HCT116 (cell line): ENCODE data around the gene IL17REL. TPM values are rescaled to one million over a fixed set of nuclear protein-coding genes. Genes with fewer than 3 reads are reported as not detected.

Experiments used
- ATAC-seq: fragments of 200-7000 bp; cut with Tn5 transposase; 2 replicates; pipeline ENCODE4 v1.9.1; 2020; ENCODE audit warnings: mild to moderate bottlenecking, moderate library complexity
- BruUV-seq: library from RNA; stranded (reverse); fragments of 400-500 nt; replicated peaks from 2 replicates; lab custom pipeline; 2021; lab: Mats Ljungman, UMichigan
- CTCF ChIA-PET: fragments of 300-600 bp; sonication (Branson Sonifier 250); formaldehyde crosslinking; loops from one replicate; lab custom pipeline; 2021; ENCODE audit warnings: antibody characterized with exemption; lab: Charles Lee
- POLR2A ChIA-PET: fragments of 300-600, 350-600 bp; sonication (Branson Sonifier 250); formaldehyde crosslinking; loops from one replicate; lab custom pipeline; 2021; ENCODE audit warnings: antibody characterized with exemption; lab: Charles Lee
- RAD21 ChIA-PET, 2 experiments: fragments of 300-600 bp; sonication (Branson Sonifier 250); formaldehyde crosslinking; loops; one replicate each; lab custom pipeline; 2023; ENCODE audit warnings: low total read pairs in 2 of 2; ENCODE audit not compliant: uncharacterized antibody in 2 of 2, unreplicated experiment in 2 of 2, low non-redundant PET in 1 of 2; lab: Charles Lee
- DNase-seq: peaks from one replicate; pipeline ENCODE4 v3.0.0-alpha.2; 2010; ENCODE audit warnings: low read depth, low spot score
- H2AFZ ChIP-seq: fragments of 200-600 bp; shearing (Covaris generic), sonication (generic); 2 replicates; pipeline ENCODE4 v1.6.1; 2017; ENCODE audit warnings: low read depth, mixed run types, mixed read lengths, antibody characterized with exemption, low read length; ENCODE audit not compliant: poor library complexity, severe bottlenecking
- H3K27ac ChIP-seq: 2 replicates; pipeline ENCODE4 v1.5.1; 2012; ENCODE audit warnings: low read depth, low read length
- H3K27me3 ChIP-seq: fragments of 200-600 bp; sonication (generic); 2 replicates; pipeline ENCODE4 v1.6.1; 2016; ENCODE audit warnings: mixed run types, low read length, mixed read lengths; ENCODE audit not compliant: insufficient read depth
- H3K36me3 ChIP-seq, 2 experiments: fragments of 200-500 bp in 1 of 2; fragments of 200-600 bp in 1 of 2; sonication (Bioruptor generic) in 1 of 2; sonication (generic) in 1 of 2; 2 replicates each; pipeline versions ENCODE4 v1.5.1 to v1.6.1; 2014 to 2016; ENCODE audit warnings: low read length in 2 of 2, inconsistent platforms in 1 of 2, mixed read lengths in 1 of 2, mixed run types in 1 of 2; ENCODE audit not compliant: insufficient read depth in 2 of 2, control insufficient read depth in 1 of 2
- H3K4me1 ChIP-seq, 2 experiments: fragments of 200-600 bp in 1 of 2; sonication (generic) in 1 of 2; 2 replicates each; pipeline versions ENCODE4 v1.5.1 to v1.6.1; 2012 to 2017; ENCODE audit warnings: low read length in 2 of 2, inconsistent platforms in 1 of 2, mild to moderate bottlenecking in 1 of 2, mixed read lengths in 1 of 2, mixed run types in 1 of 2, moderate library complexity in 1 of 2; ENCODE audit not compliant: insufficient read depth in 2 of 2, control insufficient read depth in 1 of 2
- H3K4me2 ChIP-seq: fragments of 200-600 bp; sonication (generic); 2 replicates; pipeline ENCODE4 v1.6.1; 2017; ENCODE audit warnings: mixed run types, low read length, mixed read lengths
- H3K4me3 ChIP-seq, 2 experiments: fragments of 200-600 bp in 1 of 2; sonication (generic) in 1 of 2; replicated peaks in 1 of 2; 2 replicates each; pipeline ENCODE4 v1.5.1; 2011 to 2016; ENCODE audit warnings: low read length in 2 of 2, control low read depth in 1 of 2, low read depth in 1 of 2, mild to moderate bottlenecking in 1 of 2, mixed read lengths in 1 of 2, mixed run types in 1 of 2
- H3K79me2 ChIP-seq: fragments of 200-600 bp; sonication (generic); 2 replicates; pipeline ENCODE4 v1.6.1; 2017; ENCODE audit warnings: mild to moderate bottlenecking, mixed run types, low read length, moderate library complexity, mixed read lengths; ENCODE audit not compliant: insufficient read depth
- H3K9ac ChIP-seq: fragments of 200-600 bp; sonication (generic); 2 replicates; pipeline ENCODE4 v1.6.1; 2016; ENCODE audit warnings: low read length, mixed read lengths
- H3K9me2 ChIP-seq: fragments of 200-600 bp; sonication (generic), shearing (Covaris generic); 2 replicates; pipeline ENCODE4 v1.6.1; 2017; ENCODE audit warnings: mixed run types, mild to moderate bottlenecking, moderate library complexity; ENCODE audit not compliant: insufficient read depth
- H3K9me3 ChIP-seq, 2 experiments: fragments of 200-500 bp in 1 of 2; fragments of 200-600 bp in 1 of 2; sonication (Bioruptor generic) in 1 of 2; sonication (generic) in 1 of 2; 2 replicates each; pipeline ENCODE4 v1.6.1; 2014 to 2017; ENCODE audit warnings: low read length in 2 of 2, mixed read lengths in 2 of 2, inconsistent platforms in 1 of 2, low read depth in 1 of 2, mild to moderate bottlenecking in 1 of 2, mixed run types in 1 of 2, moderate library complexity in 1 of 2; ENCODE audit not compliant: control insufficient read depth in 1 of 2, insufficient read depth in 1 of 2
- H4K20me1 ChIP-seq: fragments of 200-600 bp; sonication (generic), shearing (Covaris generic); 2 replicates; pipeline ENCODE4 v1.6.1; 2017; ENCODE audit warnings: mixed run types, mild to moderate bottlenecking, moderate library complexity; ENCODE audit not compliant: insufficient read depth
- CEBPB ChIP-seq: IDR thresholded peaks from 2 replicates; pipeline ENCODE4 v1.6.1; 2012; ENCODE audit warnings: low read depth
- EGR1 ChIP-seq: IDR thresholded peaks from 2 replicates; pipeline ENCODE4 v1.6.1; 2012; ENCODE audit warnings: low read depth
- POLR2AphosphoS5 ChIP-seq: IDR thresholded peaks from 2 replicates; pipeline ENCODE4 v1.6.1; 2011; ENCODE audit warnings: mild to moderate bottlenecking, low read depth, low read length, moderate library complexity
- SP1 ChIP-seq: IDR thresholded peaks from 2 replicates; pipeline ENCODE4 v1.6.1; 2012; ENCODE audit warnings: low read depth
- TCF7L2 ChIP-seq: IDR thresholded peaks from 2 replicates; pipeline ENCODE4 v1.7.0; 2011; ENCODE audit warnings: borderline replicate concordance, inconsistent platforms; ENCODE audit not compliant: insufficient read depth, insufficient read length; ENCODE audit errors: extremely low read depth
- intact Hi-C: fragments of 100-400 bp; cut with micrococcal nuclease; formaldehyde crosslinking; loops from 2 replicates; pipeline ENCODE4 v1.10.0; 2022
- total RNA-seq: library from RNA; stranded (reverse); gene quantifications from one replicate; pipeline ENCODE4 v1.2.1, GENCODE V29; 2021; ENCODE audit not compliant: unreplicated experiment
- TF ChIP-seq, protein P1 (sequence below): IDR thresholded peaks from 2 replicates; pipeline ENCODE4 v1.6.1; 2011; ENCODE audit warnings: mild to moderate bottlenecking, low read length, moderate library complexity; ENCODE audit not compliant: insufficient replicate concordance; ENCODE audit errors: extremely low read depth
- TF ChIP-seq, protein P2 (sequence below): IDR thresholded peaks from 2 replicates; pipeline ENCODE4 v1.6.1; 2012
- TF ChIP-seq, protein P3 (sequence below): IDR thresholded peaks from 2 replicates; pipeline ENCODE4 v1.6.1; 2012; ENCODE audit warnings: low read depth

Gene IL17REL
- total RNA-seq, 1 experiment from 2014 or later: not detected

DNA sequence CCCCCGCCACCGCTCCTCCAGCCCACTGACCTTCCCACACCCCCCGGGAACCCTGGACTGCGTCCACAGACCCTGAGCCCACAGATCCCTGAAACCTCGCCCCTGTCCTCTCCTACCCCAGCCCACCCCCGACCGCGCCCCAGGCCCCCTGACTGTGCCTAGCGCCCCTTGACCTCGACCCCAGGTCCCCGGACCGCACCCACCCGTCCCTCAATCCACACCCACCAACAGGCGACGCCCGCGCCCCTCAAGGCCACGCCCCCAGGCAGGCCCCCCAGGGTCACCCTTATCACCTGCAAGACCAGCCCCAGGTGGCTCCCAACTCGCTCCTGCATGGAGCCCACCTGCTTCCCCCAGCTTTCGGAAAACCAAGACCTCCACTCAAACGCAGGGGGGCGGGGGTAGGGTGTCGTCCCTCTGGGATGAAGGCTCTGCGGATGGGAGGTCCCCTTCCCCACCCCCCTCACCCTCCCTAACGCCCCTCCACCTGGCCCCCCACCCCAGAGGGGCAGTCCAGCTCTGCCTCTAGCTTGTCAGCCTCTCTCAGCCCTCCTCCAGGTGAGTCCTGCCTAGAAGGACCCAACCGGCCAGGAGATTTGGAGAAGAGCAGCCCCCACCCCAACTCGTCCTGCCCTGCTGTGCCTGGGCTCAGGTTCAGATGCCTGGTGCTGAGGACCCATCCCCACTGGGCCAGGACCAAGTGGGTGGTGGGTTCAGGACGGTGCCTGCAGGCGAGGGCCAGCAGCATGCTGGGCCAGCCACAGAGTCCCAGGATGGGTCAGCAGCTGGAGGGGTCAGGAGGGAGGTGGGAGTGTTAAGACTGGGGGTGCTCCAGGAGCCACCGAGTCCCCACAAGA is 3.1 kb upstream of the IL17REL start:
- no peak overlapping the region for H2AFZ ChIP-seq
- peaks cover 0 to 3% of the 10 kb centered on the region in 2 experiments; a peak in 1 of 4 replicates for H3K9me3 ChIP-seq
- no peak overlapping the region for H3K4me3 ChIP-seq
- no peak overlapping the region for H3K9ac ChIP-seq
- RAD21 ChIA-PET: no interaction called here
- CTCF ChIA-PET: no interaction called here
- H3K27ac ChIP-seq: no peak overlapping the region
- H4K20me1 ChIP-seq: no peaks in the 10 kb centered on the region
- DNase-seq: no peak
- no peak overlapping the region for H3K4me2 ChIP-seq
- no peaks in the 10 kb centered on the region for H3K79me2 ChIP-seq
- no peaks in the 10 kb centered on the region for H3K27me3 ChIP-seq
- intact Hi-C loops: no loop called here
- no peak for ATAC-seq
- TF ChIP-seq CEBPB (no peak), EGR1 (no peak), SP1 (no peak), POLR2AphosphoS5 (no peak)
- no peaks in the 10 kb centered on the region for H3K9me2 ChIP-seq
- no peaks in the 10 kb centered on the region for H3K36me3 ChIP-seq
- peaks cover 0 to 8% of the 10 kb centered on the region in 2 experiments; a peak in 1 of 4 replicates for H3K4me1 ChIP-seq
- BruUV-seq: no TSS peak
- POLR2A ChIA-PET: no interaction called here

DNA sequence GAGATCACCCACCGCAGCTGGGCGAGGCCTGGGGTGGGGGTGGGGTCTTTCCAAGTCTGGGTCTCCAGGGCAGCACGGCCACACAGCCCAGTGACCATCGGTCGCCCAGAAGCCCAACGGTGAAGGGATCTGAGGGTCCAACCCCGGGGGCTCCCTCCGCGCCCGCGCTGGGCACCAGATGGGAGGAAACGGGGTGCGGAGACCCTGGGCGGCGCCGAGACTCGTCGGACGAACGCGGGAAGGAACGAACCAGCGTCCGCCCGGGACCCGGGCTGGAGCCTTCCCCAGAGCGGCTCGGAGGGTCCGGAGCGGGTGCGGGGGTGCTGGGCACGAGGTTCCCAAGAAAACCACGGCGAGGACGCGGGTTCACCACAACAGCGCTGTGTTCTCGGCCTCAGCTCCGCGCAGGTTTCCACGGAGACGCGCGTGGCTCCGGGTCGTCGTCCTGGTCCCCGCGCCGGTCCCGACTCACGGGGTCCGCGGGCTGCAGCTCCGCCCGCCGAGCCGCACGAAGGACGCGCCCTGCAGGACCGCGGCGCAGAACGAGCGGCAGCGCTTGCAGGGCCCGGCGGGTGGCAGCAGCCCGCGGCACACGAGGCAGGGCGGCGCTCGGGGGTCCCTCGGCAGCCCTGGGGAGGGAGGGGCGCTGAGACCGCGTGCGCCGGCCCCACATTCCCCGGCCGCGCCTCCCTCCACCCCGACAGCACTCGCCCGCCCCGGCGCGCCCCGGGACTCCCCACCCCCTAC is 2.3 kb upstream of the IL17REL start:
- Histone ChIP-seq H3K4me1 (peaks cover 0 to 8% of the 10 kb centered on the region in 2 experiments; a peak in 1 of 4 replicates), H3K9ac (no peak overlapping the region), H3K79me2 (no peaks in the 10 kb centered on the region), H4K20me1 (no peaks in the 10 kb centered on the region), H3K4me2 (no peak overlapping the region), H3K9me2 (no peaks in the 10 kb centered on the region), H3K9me3 (no peaks in the 10 kb centered on the region), H2AFZ (no peak overlapping the region), H3K27me3 (no peaks in the 10 kb centered on the region), H3K4me3 (no peak overlapping the region), H3K27ac (no peak overlapping the region), H3K36me3 (no peaks in the 10 kb centered on the region)
- no peak for ATAC-seq
- TF ChIP-seq TCF7L2 (no peak), POLR2AphosphoS5 (no peak)
- TF ChIP-seq, protein P1, sequence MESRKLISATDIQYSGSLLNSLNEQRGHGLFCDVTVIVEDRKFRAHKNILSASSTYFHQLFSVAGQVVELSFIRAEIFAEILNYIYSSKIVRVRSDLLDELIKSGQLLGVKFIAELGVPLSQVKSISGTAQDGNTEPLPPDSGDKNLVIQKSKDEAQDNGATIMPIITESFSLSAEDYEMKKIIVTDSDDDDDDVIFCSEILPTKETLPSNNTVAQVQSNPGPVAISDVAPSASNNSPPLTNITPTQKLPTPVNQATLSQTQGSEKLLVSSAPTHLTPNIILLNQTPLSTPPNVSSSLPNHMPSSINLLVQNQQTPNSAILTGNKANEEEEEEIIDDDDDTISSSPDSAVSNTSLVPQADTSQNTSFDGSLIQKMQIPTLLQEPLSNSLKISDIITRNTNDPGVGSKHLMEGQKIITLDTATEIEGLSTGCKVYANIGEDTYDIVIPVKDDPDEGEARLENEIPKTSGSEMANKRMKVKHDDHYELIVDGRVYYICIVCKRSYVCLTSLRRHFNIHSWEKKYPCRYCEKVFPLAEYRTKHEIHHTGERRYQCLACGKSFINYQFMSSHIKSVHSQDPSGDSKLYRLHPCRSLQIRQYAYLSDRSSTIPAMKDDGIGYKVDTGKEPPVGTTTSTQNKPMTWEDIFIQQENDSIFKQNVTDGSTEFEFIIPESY: no peak
- TF ChIP-seq, protein P2, sequence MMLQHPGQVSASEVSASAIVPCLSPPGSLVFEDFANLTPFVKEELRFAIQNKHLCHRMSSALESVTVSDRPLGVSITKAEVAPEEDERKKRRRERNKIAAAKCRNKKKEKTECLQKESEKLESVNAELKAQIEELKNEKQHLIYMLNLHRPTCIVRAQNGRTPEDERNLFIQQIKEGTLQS: no peak
- TF ChIP-seq, protein P3, sequence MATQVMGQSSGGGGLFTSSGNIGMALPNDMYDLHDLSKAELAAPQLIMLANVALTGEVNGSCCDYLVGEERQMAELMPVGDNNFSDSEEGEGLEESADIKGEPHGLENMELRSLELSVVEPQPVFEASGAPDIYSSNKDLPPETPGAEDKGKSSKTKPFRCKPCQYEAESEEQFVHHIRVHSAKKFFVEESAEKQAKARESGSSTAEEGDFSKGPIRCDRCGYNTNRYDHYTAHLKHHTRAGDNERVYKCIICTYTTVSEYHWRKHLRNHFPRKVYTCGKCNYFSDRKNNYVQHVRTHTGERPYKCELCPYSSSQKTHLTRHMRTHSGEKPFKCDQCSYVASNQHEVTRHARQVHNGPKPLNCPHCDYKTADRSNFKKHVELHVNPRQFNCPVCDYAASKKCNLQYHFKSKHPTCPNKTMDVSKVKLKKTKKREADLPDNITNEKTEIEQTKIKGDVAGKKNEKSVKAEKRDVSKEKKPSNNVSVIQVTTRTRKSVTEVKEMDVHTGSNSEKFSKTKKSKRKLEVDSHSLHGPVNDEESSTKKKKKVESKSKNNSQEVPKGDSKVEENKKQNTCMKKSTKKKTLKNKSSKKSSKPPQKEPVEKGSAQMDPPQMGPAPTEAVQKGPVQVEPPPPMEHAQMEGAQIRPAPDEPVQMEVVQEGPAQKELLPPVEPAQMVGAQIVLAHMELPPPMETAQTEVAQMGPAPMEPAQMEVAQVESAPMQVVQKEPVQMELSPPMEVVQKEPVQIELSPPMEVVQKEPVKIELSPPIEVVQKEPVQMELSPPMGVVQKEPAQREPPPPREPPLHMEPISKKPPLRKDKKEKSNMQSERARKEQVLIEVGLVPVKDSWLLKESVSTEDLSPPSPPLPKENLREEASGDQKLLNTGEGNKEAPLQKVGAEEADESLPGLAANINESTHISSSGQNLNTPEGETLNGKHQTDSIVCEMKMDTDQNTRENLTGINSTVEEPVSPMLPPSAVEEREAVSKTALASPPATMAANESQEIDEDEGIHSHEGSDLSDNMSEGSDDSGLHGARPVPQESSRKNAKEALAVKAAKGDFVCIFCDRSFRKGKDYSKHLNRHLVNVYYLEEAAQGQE: no peak
- POLR2A ChIA-PET: no interaction called here
- no TSS peak for BruUV-seq
- RAD21 ChIA-PET: no interaction called here
- CTCF ChIA-PET: no interaction called here
- DNase-seq: no peak
- intact Hi-C loops: no loop called here
